ENCODE measurements around the gene CD52. TPM values are rescaled to one million over a fixed set of nuclear protein-coding genes. Genes with fewer than 3 reads are reported as not detected.
A peak's percentile ranks its signal among the peaks of the same experiment; 100 is the strongest.

CD52 gene
- total and polyA plus RNA-seq, 4 donors, result 6.8 to 600 (median 320) TPM

DNA sequence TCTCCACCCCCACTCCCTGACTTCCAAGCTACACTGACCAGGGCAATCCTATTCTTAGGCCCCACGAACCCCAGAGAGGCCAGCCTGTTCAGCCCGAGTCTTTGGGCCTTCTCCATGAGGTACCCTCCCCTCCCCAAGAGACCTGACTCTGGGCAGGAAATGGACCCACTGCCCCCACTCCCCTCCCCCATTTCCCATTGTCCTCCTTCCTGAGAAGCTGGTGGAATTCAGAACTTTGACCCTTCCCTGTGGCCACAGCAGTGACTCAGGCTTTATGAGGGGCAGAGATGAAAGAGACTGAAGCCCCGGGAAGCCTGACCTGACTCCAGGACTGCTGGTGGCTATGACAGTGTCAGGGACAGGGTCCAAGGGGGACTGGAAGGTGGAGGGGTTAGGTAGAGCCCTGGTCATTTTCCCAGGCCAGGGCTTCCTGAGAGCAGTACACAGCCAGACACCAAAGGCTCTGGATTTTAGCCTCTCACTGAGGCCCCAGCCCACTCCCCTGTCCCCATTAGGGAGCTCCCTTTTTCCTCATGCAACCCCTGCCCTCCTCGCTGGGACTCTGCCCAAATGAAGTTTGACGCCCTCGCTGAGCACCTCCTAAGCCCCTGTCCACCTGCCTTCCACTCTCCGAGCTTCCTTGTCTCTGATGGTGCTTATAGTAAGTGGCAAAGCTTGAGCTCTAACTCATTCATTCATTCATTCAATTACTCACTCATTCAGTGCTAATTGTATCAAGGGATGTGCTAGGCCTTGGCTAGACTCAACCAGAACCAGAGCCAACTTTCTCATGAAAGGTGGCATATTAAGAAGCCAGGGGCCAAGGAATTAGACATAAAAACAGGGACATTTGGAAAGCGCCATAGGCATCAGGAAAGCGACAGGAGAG lies 33.2 kb downstream of the CD52 start:
- WGBS, 2 donors, result 85 to 88% methylated on average over 9 of the region's 9 CpGs
- DNase-seq, result no peak
- Histone ChIP-seq H3K27me3 (ENCODE audit: control insufficient read depth in 3 of 3, insufficient read depth in 3 of 3, low read length in 2 of 3) (no peaks in the 10 kb centered on the region), H3K27ac (ENCODE audit: low read depth in 1 of 2, low read length in 1 of 2) (peak overlapping the region in 1 of 2 donors; percentile 27), H3K4me1 (ENCODE audit: control insufficient read depth in 5 of 5, insufficient read depth in 5 of 5, low read length in 5 of 5) (peaks cover 0 to 11% (median 0%) of the 10 kb centered on the region in 5 donors), H3K36me3 (ENCODE audit: control insufficient read depth in 4 of 4, insufficient read depth in 4 of 4, low read length in 4 of 4) (no peaks in the 10 kb centered on the region), H3K9me3 (ENCODE audit: control insufficient read depth in 4 of 4, insufficient read depth in 3 of 4, low read length in 3 of 4) (no peaks in the 10 kb centered on the region), H3K4me3 (no peak overlapping the region), H3K9ac (ENCODE audit: insufficient read depth in 1 of 2, low read length in 2 of 2) (no peak overlapping the region)
- ATAC-seq (ENCODE audit: insufficient read depth, low FRiP score), result no peak
- TF ChIP-seq, protein P1, sequence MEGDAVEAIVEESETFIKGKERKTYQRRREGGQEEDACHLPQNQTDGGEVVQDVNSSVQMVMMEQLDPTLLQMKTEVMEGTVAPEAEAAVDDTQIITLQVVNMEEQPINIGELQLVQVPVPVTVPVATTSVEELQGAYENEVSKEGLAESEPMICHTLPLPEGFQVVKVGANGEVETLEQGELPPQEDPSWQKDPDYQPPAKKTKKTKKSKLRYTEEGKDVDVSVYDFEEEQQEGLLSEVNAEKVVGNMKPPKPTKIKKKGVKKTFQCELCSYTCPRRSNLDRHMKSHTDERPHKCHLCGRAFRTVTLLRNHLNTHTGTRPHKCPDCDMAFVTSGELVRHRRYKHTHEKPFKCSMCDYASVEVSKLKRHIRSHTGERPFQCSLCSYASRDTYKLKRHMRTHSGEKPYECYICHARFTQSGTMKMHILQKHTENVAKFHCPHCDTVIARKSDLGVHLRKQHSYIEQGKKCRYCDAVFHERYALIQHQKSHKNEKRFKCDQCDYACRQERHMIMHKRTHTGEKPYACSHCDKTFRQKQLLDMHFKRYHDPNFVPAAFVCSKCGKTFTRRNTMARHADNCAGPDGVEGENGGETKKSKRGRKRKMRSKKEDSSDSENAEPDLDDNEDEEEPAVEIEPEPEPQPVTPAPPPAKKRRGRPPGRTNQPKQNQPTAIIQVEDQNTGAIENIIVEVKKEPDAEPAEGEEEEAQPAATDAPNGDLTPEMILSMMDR (IDR thresholded peaks at IDR 0.05; ENCODE audit: control extremely low read depth, extremely low read depth), result no peak

DNA sequence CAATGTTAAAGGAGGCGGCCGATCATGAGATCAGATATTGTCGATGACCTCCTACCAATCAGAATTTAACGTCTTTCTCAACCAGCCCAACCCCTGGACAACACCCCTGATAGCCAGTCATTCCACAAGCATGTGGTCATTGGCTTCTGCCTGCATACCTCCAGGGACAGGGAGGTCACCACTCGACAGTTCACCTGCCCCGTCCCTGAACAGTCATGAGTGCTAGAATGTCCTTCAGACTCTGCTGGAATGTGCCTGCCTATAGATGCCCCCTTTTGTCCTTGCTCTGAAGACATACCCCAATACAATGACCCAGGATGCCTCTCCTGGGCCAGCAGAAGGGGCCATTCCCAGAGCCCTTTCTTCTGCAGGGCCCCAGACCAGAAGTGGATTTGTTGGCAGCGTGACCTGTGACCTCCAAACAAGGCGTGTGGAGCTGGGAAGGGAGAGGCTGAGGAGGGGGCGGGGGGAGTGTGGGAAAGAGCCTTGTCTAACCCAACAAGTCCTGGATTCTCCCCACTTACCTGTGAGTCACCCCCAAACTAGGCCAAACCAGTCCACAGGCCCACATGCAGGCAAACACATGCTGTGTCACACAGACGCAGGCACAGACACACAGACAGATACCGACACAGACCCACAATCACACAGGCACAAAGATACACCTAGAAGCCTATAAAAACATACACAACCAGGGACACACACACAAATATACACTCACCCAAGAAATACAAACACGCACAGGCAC lies 34.0 kb downstream of the CD52 start:
- H3K27me3 ChIP-seq (ENCODE audit: control insufficient read depth in 3 of 3, insufficient read depth in 3 of 3, low read length in 2 of 3), result peaks cover 0 to 2% (median 0%) of the 10 kb centered on the region in 3 donors
- TF ChIP-seq, protein P1 (IDR thresholded peaks at IDR 0.05; ENCODE audit: control extremely low read depth, extremely low read depth), result no peak
- no peak overlapping the region for H3K4me3 ChIP-seq
- no peaks in the 10 kb centered on the region for H3K36me3 ChIP-seq (ENCODE audit: control insufficient read depth in 4 of 4, insufficient read depth in 4 of 4, low read length in 4 of 4)
- H3K9me3 ChIP-seq (ENCODE audit: control insufficient read depth in 4 of 4, insufficient read depth in 3 of 4, low read length in 3 of 4), result no peaks in the 10 kb centered on the region
- H3K4me1 ChIP-seq (ENCODE audit: control insufficient read depth in 5 of 5, insufficient read depth in 5 of 5, low read length in 5 of 5), result peaks cover 0 to 11% (median 0%) of the 10 kb centered on the region in 5 donors
- 85 to 91% methylated on average over 12 of the region's 12 CpGs for WGBS, 2 donors
- ATAC-seq (ENCODE audit: insufficient read depth, low FRiP score), result peak; percentile 24
- H3K27ac ChIP-seq (ENCODE audit: low read depth in 1 of 2, low read length in 1 of 2), result no peak overlapping the region
- DNase-seq, result no peak
- H3K9ac ChIP-seq (ENCODE audit: insufficient read depth in 1 of 2, low read length in 2 of 2), result no peak overlapping the region

DNA sequence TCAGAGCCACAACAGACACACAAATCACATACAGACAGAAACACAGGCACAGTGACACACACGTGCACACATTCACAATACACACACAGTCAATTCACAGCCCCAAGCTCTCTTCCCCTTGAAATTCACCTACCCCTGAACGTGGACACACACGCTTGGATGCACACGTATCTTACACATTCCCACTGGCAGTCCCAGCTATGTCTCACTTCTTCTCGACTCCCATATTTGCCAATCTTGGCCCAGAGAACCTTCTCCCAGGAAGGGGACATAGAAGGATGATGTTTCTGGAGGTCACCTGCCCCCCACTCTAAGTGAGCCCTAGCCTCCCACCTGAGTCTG lies 34.6 kb downstream of the CD52 start:
- H3K9ac ChIP-seq (ENCODE audit: insufficient read depth in 1 of 2, low read length in 2 of 2), result no peak overlapping the region

More for the DNA sequence above, 34.6 kb downstream of the CD52 start:
- Histone ChIP-seq H3K27me3 (ENCODE audit: control insufficient read depth in 3 of 3, insufficient read depth in 3 of 3, low read length in 2 of 3) (peaks cover 0 to 2% (median 0%) of the 10 kb centered on the region in 3 donors), H3K36me3 (ENCODE audit: control insufficient read depth in 4 of 4, insufficient read depth in 4 of 4, low read length in 4 of 4) (no peaks in the 10 kb centered on the region), H3K4me1 (ENCODE audit: control insufficient read depth in 5 of 5, insufficient read depth in 5 of 5, low read length in 5 of 5) (peaks cover 0 to 11% (median 0%) of the 10 kb centered on the region in 5 donors), H3K27ac (ENCODE audit: low read depth in 1 of 2, low read length in 1 of 2) (no peak overlapping the region), H3K4me3 (no peak overlapping the region), H3K9me3 (ENCODE audit: control insufficient read depth in 4 of 4, insufficient read depth in 3 of 4, low read length in 3 of 4) (no peaks in the 10 kb centered on the region)
- WGBS, 2 donors, result 89 to 91% methylated on average over 5 of the region's 5 CpGs
- TF ChIP-seq, protein P1 (IDR thresholded peaks at IDR 0.05; ENCODE audit: control extremely low read depth, extremely low read depth), result no peak
- no peak for DNase-seq
- no peak for ATAC-seq (ENCODE audit: insufficient read depth, low FRiP score)
